SK-N-SH (cell line): ENCODE data around the gene PARVG. TPM values are rescaled to one million over a fixed set of nuclear protein-coding genes. Genes with fewer than 3 reads are reported as not detected.

Source experiments
- CTCF ChIA-PET: fragments of 300-600, 350-600 bp; formaldehyde crosslinking; extraction: SDS; loops from one replicate; lab custom pipeline; 2021; lab: Yijun Ruan, JAX
- POLR2A ChIA-PET: fragments of 350-600 bp; sonication (Branson Sonifier 250); formaldehyde crosslinking; extraction: SDS; loops from one replicate; lab custom pipeline; 2020; ENCODE audit warnings: antibody characterized with exemption, inconsistent platforms; lab: Yijun Ruan, JAX
- DNase-seq: peaks from one replicate; pipeline ENCODE4 v3.0.0; 2012
- H2AFZ ChIP-seq: fragments of 200-600 bp; sonication (generic); 2 replicates; pipeline ENCODE4 v1.8.1; 2016; ENCODE audit warnings: antibody characterized with exemption, mild to moderate bottlenecking, low read depth
- H3F3A ChIP-seq: fragments of 200-600 bp; sonication (generic); replicated peaks from 2 replicates; pipeline ENCODE3; 2016; ENCODE audit warnings: antibody characterized with exemption, mild to moderate bottlenecking; ENCODE audit not compliant: insufficient read depth
- H3K27ac ChIP-seq, 2 experiments: fragments of 200-500 bp in 1 of 2; fragments of 200-600 bp in 1 of 2; sonication (Bioruptor generic) in 1 of 2; sonication (generic), shearing (Covaris generic) in 1 of 2; 2 replicates each; pipeline versions ENCODE4 v1.5.1 to v1.6.1; 2014 to 2016; ENCODE audit warnings: low read depth in 2 of 2, inconsistent platforms in 1 of 2, low read length in 1 of 2, mild to moderate bottlenecking in 1 of 2, mixed read lengths in 1 of 2
- H3K27me3 ChIP-seq: fragments of 200-600 bp; sonication (generic), shearing (Covaris generic); 2 replicates; pipeline ENCODE4 v1.6.1; 2016; ENCODE audit warnings: mixed run types; ENCODE audit not compliant: insufficient read depth
- H3K36me3 ChIP-seq, 2 experiments: fragments of 200-500 bp in 1 of 2; fragments of 200-600 bp in 1 of 2; sonication (Bioruptor generic) in 1 of 2; sonication (generic) in 1 of 2; replicated peaks in 1 of 2; 2 replicates each; pipeline versions ENCODE3 to v1.5.1; 2014 to 2016; ENCODE audit warnings: low read length in 1 of 2, mild to moderate bottlenecking in 1 of 2; ENCODE audit not compliant: insufficient read depth in 2 of 2, control insufficient read depth in 1 of 2
- H3K4me1 ChIP-seq, 2 experiments: fragments of 200-500 bp in 1 of 2; fragments of 200-600 bp in 1 of 2; sonication (Bioruptor generic) in 1 of 2; sonication (generic), shearing (Covaris generic) in 1 of 2; 2 replicates each; pipeline versions ENCODE4 v1.5.1 to v1.6.1; 2014 to 2016; ENCODE audit warnings: low read depth in 1 of 2, low read length in 1 of 2, mixed run types in 1 of 2; ENCODE audit not compliant: insufficient read depth in 2 of 2, control insufficient read depth in 1 of 2
- H3K4me2 ChIP-seq: fragments of 200-600 bp; sonication (generic), shearing (Covaris generic); 2 replicates; pipeline ENCODE4 v1.6.1; 2017; ENCODE audit warnings: mixed run types
- H3K4me3 ChIP-seq, 2 experiments: fragments of 200-500 bp in 1 of 2; fragments of 200-600 bp in 1 of 2; sonication (Bioruptor generic) in 1 of 2; sonication (generic), shearing (Covaris generic) in 1 of 2; 2 replicates each; pipeline versions ENCODE4 v1.5.1 to v1.8.1; 2014 to 2016; ENCODE audit warnings: low read depth in 2 of 2, inconsistent platforms in 1 of 2, low read length in 1 of 2, mild to moderate bottlenecking in 1 of 2, mixed read lengths in 1 of 2, moderate library complexity in 1 of 2
- H3K79me2 ChIP-seq: fragments of 200-600 bp; sonication (generic); 2 replicates; pipeline ENCODE4 v1.8.1; 2017; ENCODE audit warnings: mild to moderate bottlenecking; ENCODE audit not compliant: insufficient read depth
- H3K9ac ChIP-seq: fragments of 200-600 bp; sonication (generic); 2 replicates; pipeline ENCODE4 v1.6.1; 2017; ENCODE audit warnings: mixed run types
- H3K9me2 ChIP-seq: fragments of 200-600 bp; sonication (generic); 2 replicates; pipeline ENCODE4 v1.6.1; 2017; ENCODE audit warnings: mixed run types
- H3K9me3 ChIP-seq: fragments of 200-600 bp; sonication (generic); 2 replicates; pipeline ENCODE4 v1.6.1; 2017; ENCODE audit warnings: mixed run types, mild to moderate bottlenecking, moderate library complexity
- H4K20me1 ChIP-seq: fragments of 200-600 bp; sonication (generic); 2 replicates; pipeline ENCODE4 v1.6.1; 2017; ENCODE audit warnings: mild to moderate bottlenecking, mixed run types; ENCODE audit not compliant: insufficient read depth
- ELF1 ChIP-seq: IDR thresholded peaks from 2 replicates; pipeline ENCODE4 v1.4.0; 2012
- EP300 ChIP-seq, 2 experiments: IDR thresholded peaks; 2 replicates each; pipeline versions ENCODE4 v1.4.0 to v1.6.1; 2012; ENCODE audit warnings: borderline replicate concordance in 1 of 2, low read depth in 1 of 2, low read length in 1 of 2
- FOXJ3 ChIP-seq: sonication (generic); formaldehyde crosslinking; IDR thresholded peaks from 2 replicates; pipeline ENCODE4 v1.5.1; 2020; ENCODE audit warnings: mild to moderate bottlenecking, missing genetic modification reagents
- FOXM1 ChIP-seq: IDR thresholded peaks from 2 replicates; pipeline ENCODE4 v1.4.0; 2012; ENCODE audit warnings: low read depth, mild to moderate bottlenecking
- JUND ChIP-seq: IDR thresholded peaks from 2 replicates; pipeline ENCODE4 v1.4.0; 2012
- MEF2A ChIP-seq: IDR thresholded peaks from 2 replicates; pipeline ENCODE4 v1.4.0; 2012; ENCODE audit warnings: low read depth, borderline replicate concordance
- MXI1 ChIP-seq: IDR thresholded peaks from 2 replicates; pipeline ENCODE4 v1.6.1; 2012; ENCODE audit warnings: mild to moderate bottlenecking, low read depth, low read length, improper control_type of control experiment
- NFIC ChIP-seq: IDR thresholded peaks from 2 replicates; pipeline ENCODE4 v1.4.0; 2012; ENCODE audit warnings: borderline replicate concordance
- POLR2AphosphoS5 ChIP-seq: IDR thresholded peaks from 2 replicates; pipeline ENCODE4 v1.6.1; 2012; ENCODE audit warnings: low read depth, low read length
- RCOR1 ChIP-seq: fragments of 150-350 bp; IDR thresholded peaks from 2 replicates; pipeline ENCODE4 v1.6.1; 2017; ENCODE audit warnings: antibody characterized with exemption, low read length
- RXRA ChIP-seq: IDR thresholded peaks from 2 replicates; pipeline ENCODE4 v1.4.0; 2012; ENCODE audit warnings: low read depth, mild to moderate bottlenecking, borderline replicate concordance
- SIN3A ChIP-seq: IDR thresholded peaks from 2 replicates; pipeline ENCODE4 v1.6.1; 2012; ENCODE audit warnings: low read depth, mild to moderate bottlenecking, low read length, moderate library complexity, borderline replicate concordance
- SMC3 ChIP-seq: IDR thresholded peaks from 2 replicates; pipeline ENCODE4 v1.6.1; 2012; ENCODE audit warnings: low read depth, low read length, improper control_type of control experiment
- TEAD4 ChIP-seq: IDR thresholded peaks from 2 replicates; pipeline ENCODE4 v1.4.0; 2012; ENCODE audit warnings: mild to moderate bottlenecking, borderline replicate concordance; ENCODE audit not compliant: insufficient read depth
- YY1 ChIP-seq: IDR thresholded peaks from 2 replicates; pipeline ENCODE4 v1.4.0; 2012; ENCODE audit warnings: low read depth, mild to moderate bottlenecking
- WGBS: methylation state at CpG from one replicate; pipeline ENCODE4 v1.1.6; 2017; ENCODE audit warnings: low lambda C conversion rate; 5-methylcytosine and 5-hydroxymethylcytosine counted together
- polyA plus RNA-seq, 3 experiments: library from polyadenylated mRNA; depleted of rRNA; stranded (reverse); fragments of >200 nt; gene quantifications; 2 replicates each; pipeline ENCODE4 v1.2.3, GENCODE V29; 2012
- TF ChIP-seq, protein P1 (sequence below): fragments of 150-350 bp; IDR thresholded peaks from 2 replicates; pipeline ENCODE4 v1.6.1; 2017; ENCODE audit warnings: antibody characterized with exemption, low read length, low read depth, borderline replicate concordance
- TF ChIP-seq, protein P2 (sequence below): IDR thresholded peaks from 2 replicates; pipeline ENCODE4 v1.4.0; 2012; ENCODE audit warnings: low read depth
- TF ChIP-seq, protein P3 (sequence below): IDR thresholded peaks from 2 replicates; pipeline ENCODE4 v1.6.1; 2012; ENCODE audit warnings: mild to moderate bottlenecking, low read depth, low read length, moderate library complexity
- TF ChIP-seq, protein P4 (sequence below): fragments of 150-350 bp; IDR thresholded peaks from 2 replicates; pipeline ENCODE4 v1.6.1; 2016; ENCODE audit warnings: mild to moderate bottlenecking, low read depth, low read length

Gene PARVG
- polyA plus RNA-seq, 1 of the 3 experiments (the other 2 are of a cell fraction), result 0.05 TPM

DNA sequence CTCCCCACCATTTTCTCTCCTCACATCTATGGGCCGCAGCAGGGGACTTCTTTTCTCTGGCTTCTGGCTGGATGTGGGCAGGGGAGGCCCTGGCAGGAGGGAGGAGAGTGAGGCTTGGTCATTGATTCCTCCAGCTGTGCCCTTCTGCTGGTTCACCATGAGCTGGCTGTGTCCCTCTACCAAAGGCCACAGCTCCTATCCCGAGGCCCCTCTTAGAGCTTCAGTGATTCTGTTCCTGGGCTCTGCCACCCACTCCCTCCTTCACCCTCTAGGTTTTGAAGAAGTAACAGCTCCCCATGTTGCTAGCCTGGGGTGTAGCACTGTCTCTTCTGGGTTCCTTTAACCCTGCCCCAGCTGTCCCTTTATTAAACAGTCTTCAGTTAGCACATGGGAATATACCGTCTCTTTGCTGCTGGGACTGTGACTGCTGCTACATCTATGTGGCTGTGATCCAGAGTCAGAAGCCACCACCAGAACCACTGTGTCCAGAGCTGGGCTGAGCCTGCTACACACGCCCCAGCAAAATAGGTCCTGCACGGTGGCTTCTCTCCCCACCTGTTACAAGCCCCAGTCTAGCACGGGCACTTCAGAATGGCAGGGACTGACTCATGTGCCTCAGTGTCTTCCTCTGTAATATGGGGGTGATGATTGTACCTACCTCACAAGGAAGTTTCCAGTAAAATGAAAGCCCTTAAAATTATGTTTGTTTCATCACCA, 578 bp upstream of the PARVG start (continued):
- no peak for TF ChIP-seq SIN3A
- no peak for TF ChIP-seq TEAD4
- TF ChIP-seq NFIC, result no peak
- TF ChIP-seq FOXM1, result no peak
- TF ChIP-seq, protein P1, sequence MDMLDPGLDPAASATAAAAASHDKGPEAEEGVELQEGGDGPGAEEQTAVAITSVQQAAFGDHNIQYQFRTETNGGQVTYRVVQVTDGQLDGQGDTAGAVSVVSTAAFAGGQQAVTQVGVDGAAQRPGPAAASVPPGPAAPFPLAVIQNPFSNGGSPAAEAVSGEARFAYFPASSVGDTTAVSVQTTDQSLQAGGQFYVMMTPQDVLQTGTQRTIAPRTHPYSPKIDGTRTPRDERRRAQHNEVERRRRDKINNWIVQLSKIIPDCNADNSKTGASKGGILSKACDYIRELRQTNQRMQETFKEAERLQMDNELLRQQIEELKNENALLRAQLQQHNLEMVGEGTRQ, result no peak
- TF ChIP-seq SMC3, result no peak
- no peak for TF ChIP-seq POLR2AphosphoS5
- TF ChIP-seq, all 33 proteins: peak for 0

DNA sequence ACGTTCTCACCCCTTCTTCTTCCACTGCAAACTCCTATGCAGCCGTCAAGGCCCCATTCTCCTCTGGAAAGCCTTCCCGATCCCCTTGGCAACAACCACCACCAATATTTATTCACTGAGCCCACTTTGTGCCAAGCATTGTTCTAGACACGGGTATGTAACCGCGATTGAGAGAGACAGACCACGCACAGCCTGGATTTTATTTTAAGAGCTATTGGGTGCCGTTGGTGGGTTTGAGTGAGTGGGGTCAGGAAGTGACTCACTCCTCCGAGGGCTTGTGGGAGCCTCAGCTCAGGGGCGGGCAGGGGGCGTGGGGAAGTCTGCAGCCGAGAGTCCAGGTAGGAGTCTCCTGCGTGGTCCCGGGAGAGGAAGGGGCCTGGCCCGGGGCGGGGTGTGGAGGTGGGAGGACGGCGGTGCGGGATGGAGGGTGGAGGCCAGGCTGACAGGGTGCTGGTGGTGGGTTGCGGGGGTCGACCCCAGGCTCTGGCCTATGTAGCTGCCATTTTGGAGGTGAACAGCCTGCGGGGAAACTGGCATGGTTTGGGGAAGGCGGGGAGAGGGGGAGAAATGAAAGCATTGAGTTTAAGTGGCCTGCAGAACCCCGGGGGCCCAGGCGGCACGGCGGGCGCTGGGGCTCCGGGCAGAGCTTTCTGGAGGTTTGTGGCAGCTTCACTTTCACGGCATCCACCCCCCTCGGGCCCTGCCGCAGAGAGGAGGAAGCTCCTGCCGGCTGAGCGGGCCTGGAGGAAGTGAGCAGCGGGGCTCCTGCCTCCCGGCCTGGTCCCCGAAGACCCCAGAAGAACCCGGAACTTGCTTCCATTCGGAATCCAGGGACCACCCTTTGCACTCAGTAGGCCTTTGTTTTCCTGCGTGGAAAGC, 547 bp downstream of the PARVG start:
- H3K4me3 ChIP-seq, result no peak overlapping the region
- no peaks in the 10 kb centered on the region for H3K79me2 ChIP-seq
- CTCF ChIA-PET, result interaction anchor here (1.0 to 1.8 kb wide), 4 partner anchors 70 to 444 kb away, joined by 3 to 6 read pairs (median 3); no protein-coding TSS in a partner anchor
- no peaks in the 10 kb centered on the region for H3K27me3 ChIP-seq
- H3K9me2 ChIP-seq, result no peaks in the 10 kb centered on the region
- no peak overlapping the region for H3K9ac ChIP-seq
- H3F3A ChIP-seq, result peaks cover 9% of the 10 kb centered on the region
- WGBS, result 75% methylated on average over 31 of the region's 40 CpGs
- POLR2A ChIA-PET, result interaction anchor here (0.6 kb wide), 1 partner anchor 116 kb away, joined by 3 read pairs; no protein-coding TSS in a partner anchor
- no peak overlapping the region for H2AFZ ChIP-seq
- no peak overlapping the region for H3K27ac ChIP-seq
- H3K4me2 ChIP-seq, result no peak overlapping the region
- no peak for TF ChIP-seq FOXJ3 (CRISPR knock-in tag)
- TF ChIP-seq, protein P2, sequence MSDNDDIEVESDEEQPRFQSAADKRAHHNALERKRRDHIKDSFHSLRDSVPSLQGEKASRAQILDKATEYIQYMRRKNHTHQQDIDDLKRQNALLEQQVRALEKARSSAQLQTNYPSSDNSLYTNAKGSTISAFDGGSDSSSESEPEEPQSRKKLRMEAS, result no peak
- TF ChIP-seq YY1, result no peak
- TF ChIP-seq JUND, result no peak
- TF ChIP-seq RCOR1, result no peak
- TF ChIP-seq MXI1, result no peak
- TF ChIP-seq, protein P3, sequence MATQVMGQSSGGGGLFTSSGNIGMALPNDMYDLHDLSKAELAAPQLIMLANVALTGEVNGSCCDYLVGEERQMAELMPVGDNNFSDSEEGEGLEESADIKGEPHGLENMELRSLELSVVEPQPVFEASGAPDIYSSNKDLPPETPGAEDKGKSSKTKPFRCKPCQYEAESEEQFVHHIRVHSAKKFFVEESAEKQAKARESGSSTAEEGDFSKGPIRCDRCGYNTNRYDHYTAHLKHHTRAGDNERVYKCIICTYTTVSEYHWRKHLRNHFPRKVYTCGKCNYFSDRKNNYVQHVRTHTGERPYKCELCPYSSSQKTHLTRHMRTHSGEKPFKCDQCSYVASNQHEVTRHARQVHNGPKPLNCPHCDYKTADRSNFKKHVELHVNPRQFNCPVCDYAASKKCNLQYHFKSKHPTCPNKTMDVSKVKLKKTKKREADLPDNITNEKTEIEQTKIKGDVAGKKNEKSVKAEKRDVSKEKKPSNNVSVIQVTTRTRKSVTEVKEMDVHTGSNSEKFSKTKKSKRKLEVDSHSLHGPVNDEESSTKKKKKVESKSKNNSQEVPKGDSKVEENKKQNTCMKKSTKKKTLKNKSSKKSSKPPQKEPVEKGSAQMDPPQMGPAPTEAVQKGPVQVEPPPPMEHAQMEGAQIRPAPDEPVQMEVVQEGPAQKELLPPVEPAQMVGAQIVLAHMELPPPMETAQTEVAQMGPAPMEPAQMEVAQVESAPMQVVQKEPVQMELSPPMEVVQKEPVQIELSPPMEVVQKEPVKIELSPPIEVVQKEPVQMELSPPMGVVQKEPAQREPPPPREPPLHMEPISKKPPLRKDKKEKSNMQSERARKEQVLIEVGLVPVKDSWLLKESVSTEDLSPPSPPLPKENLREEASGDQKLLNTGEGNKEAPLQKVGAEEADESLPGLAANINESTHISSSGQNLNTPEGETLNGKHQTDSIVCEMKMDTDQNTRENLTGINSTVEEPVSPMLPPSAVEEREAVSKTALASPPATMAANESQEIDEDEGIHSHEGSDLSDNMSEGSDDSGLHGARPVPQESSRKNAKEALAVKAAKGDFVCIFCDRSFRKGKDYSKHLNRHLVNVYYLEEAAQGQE, result no peak
- no peak for TF ChIP-seq POLR2AphosphoS5
- TF ChIP-seq, protein P4, sequence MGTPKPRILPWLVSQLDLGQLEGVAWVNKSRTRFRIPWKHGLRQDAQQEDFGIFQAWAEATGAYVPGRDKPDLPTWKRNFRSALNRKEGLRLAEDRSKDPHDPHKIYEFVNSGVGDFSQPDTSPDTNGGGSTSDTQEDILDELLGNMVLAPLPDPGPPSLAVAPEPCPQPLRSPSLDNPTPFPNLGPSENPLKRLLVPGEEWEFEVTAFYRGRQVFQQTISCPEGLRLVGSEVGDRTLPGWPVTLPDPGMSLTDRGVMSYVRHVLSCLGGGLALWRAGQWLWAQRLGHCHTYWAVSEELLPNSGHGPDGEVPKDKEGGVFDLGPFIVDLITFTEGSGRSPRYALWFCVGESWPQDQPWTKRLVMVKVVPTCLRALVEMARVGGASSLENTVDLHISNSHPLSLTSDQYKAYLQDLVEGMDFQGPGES, result no peak
- no peak for TF ChIP-seq RXRA
- TF ChIP-seq ELF1, result no peak
- TF ChIP-seq MEF2A, result no peak
- no peak for TF ChIP-seq SIN3A
- no peak for TF ChIP-seq FOXM1
- no peak for TF ChIP-seq EP300 (IDR thresholded peaks at IDR 0.05; ENCODE audit: borderline replicate concordance in 1 of 2, low read depth in 1 of 2, low read length in 1 of 2)
- H3K4me1 ChIP-seq, result no peaks in the 10 kb centered on the region; a peak in 1 of 4 replicates
- no peaks in the 10 kb centered on the region for H4K20me1 ChIP-seq
- DNase-seq, result no peak
- H3K36me3 ChIP-seq, result no peaks in the 10 kb centered on the region
- no peaks in the 10 kb centered on the region for H3K9me3 ChIP-seq
